ENCODE data around the gene GALNT1.

The GALNT1 gene

DNA sequence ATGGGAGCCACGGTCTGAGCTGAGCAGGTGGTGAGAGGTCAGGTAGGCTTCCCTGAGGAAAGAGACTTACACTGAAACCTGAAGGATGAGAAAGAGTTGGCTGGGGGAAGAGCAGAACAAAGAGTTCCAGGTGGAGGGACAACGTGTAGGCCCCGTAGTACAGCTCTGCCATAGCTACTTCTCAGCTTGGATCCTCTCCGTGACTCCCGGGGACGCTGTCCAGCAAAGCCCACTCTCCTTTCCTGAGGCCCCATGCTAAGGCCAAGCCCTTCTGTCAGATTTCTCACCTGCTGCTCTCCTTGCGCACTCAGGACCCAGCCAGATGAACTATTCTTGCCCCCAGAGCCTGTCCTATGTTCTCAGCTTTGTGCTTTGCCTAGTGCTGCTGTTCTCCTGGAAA, 173.8 kb downstream of the GALNT1 start:
- peaks cover 1% of the 10 kb centered on the region; the same call in 1 of the 2 replicates for H3K27me3 ChIP-seq (replicated peaks; ENCODE audit: control insufficient read depth, insufficient read depth, low read length)
- no peaks in the 10 kb centered on the region for H3K36me3 ChIP-seq (ENCODE audit: control insufficient read depth, insufficient read depth, low read length)
- H3K4me3 ChIP-seq (replicated peaks; ENCODE audit: low read depth, low read length) = no peak overlapping the region
- TF ChIP-seq CTCF (IDR thresholded peaks at IDR 0.05; ENCODE audit: insufficient read depth, low read length, poor library complexity, severe bottlenecking) = no peak
- no peak for DNase-seq (ENCODE audit: extremely low read depth, insufficient read length)

DNA sequence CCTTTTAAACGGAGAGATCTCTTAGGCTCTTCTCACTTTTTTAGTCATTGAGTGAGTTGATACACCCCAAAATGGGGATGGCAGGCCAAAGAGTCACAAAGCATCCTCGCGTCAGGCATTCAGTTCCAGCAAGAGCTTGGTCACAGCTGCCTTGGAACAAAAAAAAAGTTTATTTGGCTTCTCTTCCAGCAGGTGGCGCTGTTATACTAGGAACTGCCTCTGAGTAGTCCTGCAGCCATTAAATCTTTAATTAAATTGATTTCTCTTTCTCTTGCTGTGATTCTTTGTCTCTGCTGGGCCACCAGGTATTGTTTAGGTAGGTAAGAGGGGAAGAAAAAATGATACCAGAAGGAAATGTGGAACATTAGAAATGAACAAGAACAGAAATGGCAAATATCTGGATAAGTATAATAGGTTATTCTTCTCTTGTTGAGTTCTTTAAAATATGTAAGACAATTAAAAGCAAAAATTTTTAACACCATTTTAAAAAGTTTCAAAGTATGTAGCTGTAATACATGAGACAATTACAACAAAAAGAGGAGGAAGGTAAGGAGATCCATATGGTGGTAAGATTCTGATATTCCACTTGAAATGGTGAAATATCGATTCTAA, 175.1 kb downstream of the GALNT1 start:
- Histone ChIP-seq H3K27me3 (replicated peaks; ENCODE audit: control insufficient read depth, insufficient read depth, low read length) (peaks cover 1% of the 10 kb centered on the region; the same call in 1 of the 2 replicates), H3K4me3 (replicated peaks; ENCODE audit: low read depth, low read length) (no peak overlapping the region), H3K36me3 (ENCODE audit: control insufficient read depth, insufficient read depth, low read length) (no peaks in the 10 kb centered on the region)
- peak; percentile 64 for TF ChIP-seq CTCF (IDR thresholded peaks at IDR 0.05; ENCODE audit: insufficient read depth, low read length, poor library complexity, severe bottlenecking)
- DNase-seq (ENCODE audit: extremely low read depth, insufficient read length) = no peak
